CD4-positive, alpha-beta T cell treated with Interleukin-21 for 1 hour (primary cell): ENCODE results near the gene EPS15.
"Not testable (repeated sequence)": the region's sequence is repeated elsewhere in the genome, so short reads cannot be mapped to it uniquely, and the experiment has no call there.

Experiments used
- DNase-seq: peaks from one replicate; pipeline ENCODE4 v3.0.0-alpha.2; 2020

EPS15 gene

GRCh38 chr1:51542158-51542953 lies 23.3 kb upstream of the EPS15 start:
- DNase-seq, result no peak

GRCh38 chr1:51541313-51542050 lies 22.4 kb upstream of the EPS15 start:
- DNase-seq, result no peak

GRCh38 chr1:51537568-51537967 lies 18.5 kb upstream of the EPS15 start:
- no peak for DNase-seq

- DNase-seq, result peak; percentile 57
Measured at GRCh38 chr1:51535006-51535592, 16.0 kb upstream of the EPS15 start.

GRCh38 chr1:51534447-51534846 lies 15.4 kb upstream of the EPS15 start:
- no peak for DNase-seq

GRCh38 chr1:51532853-51533252 lies 13.8 kb upstream of the EPS15 start:
- DNase-seq, result no peak

- DNase-seq, result not testable (repeated sequence)
Measured at GRCh38 chr1:51530447-51530846, 11.4 kb upstream of the EPS15 start.

- DNase-seq, result no peak
Measured at GRCh38 chr1:51527144-51527543, 8.1 kb upstream of the EPS15 start.

- DNase-seq, result no peak
Measured at GRCh38 chr1:51526248-51526647, 7.2 kb upstream of the EPS15 start.

GRCh38 chr1:51525295-51525694 lies 6.2 kb upstream of the EPS15 start:
- no peak for DNase-seq

GRCh38 chr1:51524817-51525216 lies 5.8 kb upstream of the EPS15 start:
- no peak for DNase-seq

- DNase-seq, result no peak
Measured at GRCh38 chr1:51523931-51524330, 4.9 kb upstream of the EPS15 start.

GRCh38 chr1:51520700-51521248 lies 1.7 kb upstream of the EPS15 start:
- peak; percentile 71 for DNase-seq

GRCh38 chr1:51519865-51520699 lies 1.0 kb upstream of the EPS15 start:
- DNase-seq, result peak; percentile 22

- peak; percentile 44 for DNase-seq
Measured at GRCh38 chr1:51518586-51519047, 449 bp downstream of the EPS15 start.

GRCh38 chr1:51518033-51518585 lies 957 bp downstream of the EPS15 start:
- peak; percentile 75 for DNase-seq

- DNase-seq, result no peak
Measured at GRCh38 chr1:51517361-51518032, 1.6 kb downstream of the EPS15 start.

GRCh38 chr1:51516649-51517158 lies 2.4 kb downstream of the EPS15 start:
- DNase-seq, result no peak

- DNase-seq, result no peak
Measured at GRCh38 chr1:51515982-51516648, 3.0 kb downstream of the EPS15 start.

GRCh38 chr1:51515312-51515960 lies 3.6 kb downstream of the EPS15 start:
- DNase-seq, result no peak
